NB4 (cell line): Measurements from ENCODE around the gene REG1B.

Experiments
- DNase-seq: peaks from one replicate; pipeline ENCODE4 v3.0.0; 2010; ENCODE audit warnings: low read depth
- H3K4me3 ChIP-seq: one replicate; pipeline ENCODE4 v1.5.1; 2011; ENCODE audit warnings: mild to moderate bottlenecking, low read depth, low read length, moderate library complexity
- CTCF ChIP-seq: IDR thresholded peaks from one replicate; pipeline ENCODE4 v1.5.1; 2012; ENCODE audit warnings: low read depth, low read length
- MAX ChIP-seq: IDR thresholded peaks from 2 replicates; pipeline ENCODE4 v1.6.1; 2011; ENCODE audit warnings: low read depth, low read length
- MYC ChIP-seq: IDR thresholded peaks from 2 replicates; pipeline ENCODE4 v1.6.1; 2011; ENCODE audit warnings: low read depth, low read length
- POLR2A ChIP-seq: IDR thresholded peaks from 2 replicates; pipeline ENCODE4 v1.6.1; 2011; ENCODE audit warnings: mild to moderate bottlenecking; ENCODE audit not compliant: insufficient read length; ENCODE audit errors: extremely low read depth

The REG1B gene

GRCh38 chr2:79114797-79115494 lies 27.2 kb upstream of the REG1B start:
- no peak for DNase-seq
- H3K4me3 ChIP-seq = no peak overlapping the region
- TF ChIP-seq MAX = no peak
- no peak for TF ChIP-seq POLR2A
- no peak for TF ChIP-seq CTCF
- TF ChIP-seq MYC = no peak

GRCh38 chr2:79112269-79112668 lies 24.5 kb upstream of the REG1B start:
- H3K4me3 ChIP-seq = no peak overlapping the region
- TF ChIP-seq POLR2A = no peak
- TF ChIP-seq CTCF = no peak
- TF ChIP-seq MAX = no peak
- DNase-seq = no peak

GRCh38 chr2:79105259-79105658 lies 17.5 kb upstream of the REG1B start:
- H3K4me3 ChIP-seq = no peak overlapping the region
- no peak for DNase-seq
- TF ChIP-seq POLR2A (no peak), MYC (no peak), MAX (no peak), CTCF (no peak)

- H3K4me3 ChIP-seq = no peak overlapping the region
- DNase-seq = no peak
- no peak for TF ChIP-seq MAX
- TF ChIP-seq POLR2A = no peak
These were observed 15.4 kb upstream of the REG1B start for GRCh38 chr2:79103214-79103613.

GRCh38 chr2:79101024-79101423 lies 13.2 kb upstream of the REG1B start:
- TF ChIP-seq MYC (no peak), POLR2A (no peak), CTCF (no peak), MAX (no peak)
- no peak for DNase-seq
- H3K4me3 ChIP-seq = no peak overlapping the region

- TF ChIP-seq MAX (no peak), MYC (no peak), POLR2A (no peak), CTCF (no peak)
- H3K4me3 ChIP-seq = no peak overlapping the region
- DNase-seq = no peak
These were observed 12.5 kb upstream of the REG1B start for GRCh38 chr2:79100285-79100684.
